Naive thymus-derived CD4-positive, alpha-beta T cell (primary cell): ENCODE results near the gene OR7G1. TPM values are rescaled to one million over a fixed set of nuclear protein-coding genes. Genes with fewer than 3 reads are reported as not detected.

ENCODE experiments used
- ATAC-seq: fragments of 150-1000 bp; cut with Tn5 transposase; 2 replicates; pipeline ENCODE4 v1.10.0; 2021; ENCODE audit warnings: mild to moderate bottlenecking, moderate library complexity
- CTCF ChIA-PET: fragments of 350-600 bp; sonication (Branson Sonifier 250); formaldehyde crosslinking; loops from one replicate; lab custom pipeline; 2021; ENCODE audit warnings: antibody characterized with exemption; lab: Charles Lee
- POLR2A ChIA-PET: fragments of 350-600 bp; sonication (Branson Sonifier 250); formaldehyde crosslinking; loops from one replicate; lab custom pipeline; 2021; ENCODE audit warnings: antibody characterized with exemption, inconsistent platforms; lab: Charles Lee
- DNase-seq, 9 donors: peaks; one replicate each; pipeline versions ENCODE4 v3.0.0 to v3.0.0-alpha.2; 2020 to 2022; ENCODE audit warnings: mixed read lengths in 1 of 9
- H3K27ac ChIP-seq: one replicate; pipeline ENCODE4 v1.7.0; 2013; ENCODE audit warnings: mild to moderate bottlenecking, low read depth, low read length, moderate library complexity
- H3K27me3 ChIP-seq, 2 donors: one replicate each; pipeline ENCODE4 v1.7.0; 2013; ENCODE audit warnings: low read length in 2 of 2, mild to moderate bottlenecking in 2 of 2, moderate library complexity in 2 of 2; ENCODE audit not compliant: control insufficient read depth in 2 of 2, insufficient read depth in 2 of 2
- H3K36me3 ChIP-seq, 3 experiments: 1 replicate in 2 of 3; 2 replicates in 1 of 3; pipeline ENCODE4 v1.7.0; 2013; ENCODE audit warnings: low read length in 3 of 3, mild to moderate bottlenecking in 3 of 3, moderate library complexity in 1 of 3; ENCODE audit not compliant: insufficient read depth in 3 of 3, control insufficient read depth in 2 of 3
- H3K4me1 ChIP-seq, 2 donors: one replicate each; pipeline ENCODE4 v1.7.0; 2013; ENCODE audit warnings: low read length in 2 of 2, mild to moderate bottlenecking in 2 of 2, moderate library complexity in 1 of 2; ENCODE audit not compliant: control insufficient read depth in 2 of 2, insufficient read depth in 2 of 2
- H3K4me3 ChIP-seq: 2 replicates; pipeline ENCODE4 v1.7.0; 2013; ENCODE audit warnings: mild to moderate bottlenecking, low read length
- H3K9me3 ChIP-seq, 3 experiments: 1 replicate in 2 of 3; 2 replicates in 1 of 3; pipeline ENCODE4 v1.7.0; 2013; ENCODE audit warnings: low read length in 3 of 3; ENCODE audit not compliant: control insufficient read depth in 2 of 3
- H3K27ac Mint-ChIP-seq, 9 donors: one replicate each; pipeline ENCODE4 v1.8.0; 2020 to 2022; ENCODE audit warnings: mixed read lengths in 9 of 9, mild to moderate bottlenecking in 8 of 9, moderate library complexity in 5 of 9, inconsistent platforms in 2 of 9
- H3K27me3 Mint-ChIP-seq, 5 donors: one replicate each; pipeline ENCODE4 v1.8.0; 2021 to 2022; ENCODE audit warnings: mixed read lengths in 5 of 5, mild to moderate bottlenecking in 1 of 5
- H3K36me3 Mint-ChIP-seq, 5 donors: one replicate each; pipeline ENCODE4 v1.8.0; 2020 to 2022; ENCODE audit warnings: mixed read lengths in 5 of 5, mild to moderate bottlenecking in 3 of 5, inconsistent platforms in 1 of 5
- H3K4me1 Mint-ChIP-seq, 7 donors: one replicate each; pipeline ENCODE4 v1.8.0; 2020 to 2022; ENCODE audit warnings: mixed read lengths in 7 of 7, mild to moderate bottlenecking in 3 of 7, inconsistent platforms in 1 of 7
- H3K4me3 Mint-ChIP-seq, 10 donors: one replicate each; pipeline ENCODE4 v1.8.0; 2020 to 2022; ENCODE audit warnings: mild to moderate bottlenecking in 10 of 10, mixed read lengths in 10 of 10, moderate library complexity in 6 of 10, inconsistent platforms in 2 of 10
- H3K9me3 Mint-ChIP-seq, 11 donors: one replicate each; pipeline ENCODE4 v1.8.0; 2020 to 2022; ENCODE audit warnings: mixed read lengths in 11 of 11, mild to moderate bottlenecking in 4 of 11, inconsistent platforms in 1 of 11, moderate library complexity in 1 of 11
- intact Hi-C, 2 donors: fragments of 100-400 bp; cut with micrococcal nuclease; formaldehyde crosslinking; loops; one replicate each; pipeline ENCODE4 v1.15.1; 2023
- polyA plus RNA-seq, 2 donors: library from polyadenylated mRNA; unstranded; fragments of 300-500 nt; fragmentation: Illumina TruSeq; gene quantifications; one replicate each; pipeline ENCODE4 v1.2.3, GENCODE V29; 2021
- total RNA-seq, 6 experiments: library from RNA in 5 of 6; stranded (reverse) in 5 of 6; gene quantifications; 1 replicate in 5 of 6; 2 replicates in 1 of 6; pipeline ENCODE4 v1.2.3 and lab custom pipeline; 2021 to 2026

OR7G1 gene
- total and polyA plus RNA-seq, 7 experiments from 2014 or later, result not detected

DNA sequence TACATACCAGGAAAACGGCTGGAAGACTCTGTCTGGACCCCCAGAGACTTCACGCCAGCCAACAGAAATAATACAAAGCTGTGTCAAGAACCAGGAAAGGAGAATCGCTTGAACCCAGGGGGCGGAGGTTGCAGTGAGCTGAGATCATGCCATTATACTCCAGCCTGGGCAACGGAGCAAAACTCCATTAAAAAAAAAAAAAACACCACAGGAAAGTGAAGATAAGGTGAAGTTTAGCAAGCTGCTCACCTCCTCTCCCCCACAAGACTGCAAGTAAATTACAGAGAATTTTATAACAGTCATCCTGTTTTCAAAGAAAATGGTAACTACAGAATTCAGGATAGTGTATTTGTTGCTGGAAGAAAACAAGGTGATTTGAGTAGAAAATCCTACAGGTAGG, 984 bp upstream of the OR7G1 start:
- intact Hi-C loops, result no loop called here
- Mint-ChIP-seq H3K4me1 (no peaks in the 10 kb centered on the region), H3K27me3 (peaks cover 0 to 38% (median 26%) of the 10 kb centered on the region in 5 donors), H3K27ac (no peak overlapping the region), H3K36me3 (no peaks in the 10 kb centered on the region), H3K9me3 (peaks cover 0 to 9% (median 0%) of the 10 kb centered on the region in 11 donors), H3K4me3 (no peak overlapping the region)
- ChIA-PET CTCF (no interaction called here), POLR2A (no interaction called here)
- Histone ChIP-seq H3K36me3 (no peaks in the 10 kb centered on the region), H3K9me3 (no peaks in the 10 kb centered on the region), H3K4me1 (no peaks in the 10 kb centered on the region), H3K27me3 (peaks cover 0 to 2% of the 10 kb centered on the region in 2 donors), H3K4me3 (no peak overlapping the region), H3K27ac (no peak overlapping the region)
- DNase-seq (no peak), ATAC-seq (no peak)

GRCh38 chr19:9109959-9110358, 5.6 kb downstream of the OR7G1 start:
- H3K36me3 ChIP-seq, result no peaks in the 10 kb centered on the region
- intact Hi-C loops, result no loop called here
- no peaks in the 10 kb centered on the region for H3K9me3 ChIP-seq
- ATAC-seq (no peak), DNase-seq (no peak)
- no peaks in the 10 kb centered on the region for H3K36me3 Mint-ChIP-seq
- H3K27ac ChIP-seq, result no peak overlapping the region
- H3K4me3 Mint-ChIP-seq, result no peak overlapping the region
- no peak overlapping the region for H3K27ac Mint-ChIP-seq
- H3K4me1 ChIP-seq, result no peaks in the 10 kb centered on the region
- H3K27me3 ChIP-seq, result no peaks in the 10 kb centered on the region
- H3K4me3 ChIP-seq, result no peak overlapping the region
- H3K9me3 Mint-ChIP-seq, result no peaks in the 10 kb centered on the region
- H3K27me3 Mint-ChIP-seq, result peaks cover 0 to 36% (median 25%) of the 10 kb centered on the region in 5 donors
- H3K4me1 Mint-ChIP-seq, result no peaks in the 10 kb centered on the region
- ChIA-PET CTCF (no interaction called here), POLR2A (no interaction called here)

DNA sequence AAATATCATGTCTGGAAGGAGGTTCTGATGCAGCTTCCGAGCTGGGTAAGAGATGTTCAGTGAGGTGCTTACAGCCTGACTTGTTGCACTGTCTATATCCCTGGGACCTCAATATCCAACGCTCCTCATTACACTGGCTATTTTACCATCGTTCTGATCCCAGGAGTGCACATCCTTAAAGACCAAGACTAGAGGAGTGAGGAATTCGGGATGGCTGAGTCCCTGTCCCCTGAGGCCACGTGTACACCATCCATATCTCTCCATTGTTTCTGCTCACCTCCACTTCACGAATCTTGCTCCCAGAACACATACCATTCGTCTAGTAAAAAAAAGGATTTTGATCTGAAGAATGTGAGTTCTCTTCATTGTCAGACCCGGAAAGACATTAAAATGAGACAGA, 8.2 kb downstream of the OR7G1 start, which contains the start of gene OR7G2:
Gene OR7G2, minus strand, starts transcription at position 101 of the 400 bp plus-strand sequence. CDS start 4,232 bp downstream, outside the sequence.
- H3K27me3 ChIP-seq, result no peaks in the 10 kb centered on the region
- H3K36me3 ChIP-seq, result no peaks in the 10 kb centered on the region
- CTCF ChIA-PET, result no interaction called here
- H3K4me3 ChIP-seq, result no peak within 1 kb of the TSS
- H3K36me3 Mint-ChIP-seq, result no peaks in the 10 kb centered on the region
- intact Hi-C loops, result no loop called here
- H3K27ac Mint-ChIP-seq, result no peak within 1 kb of the TSS
- ATAC-seq (no peak), DNase-seq (no peak)
- no peak within 1 kb of the TSS for H3K27ac ChIP-seq
- H3K4me1 Mint-ChIP-seq, result no peaks in the 10 kb centered on the region
- H3K9me3 Mint-ChIP-seq, result peaks cover 0 to 1% (median 0%) of the 10 kb centered on the region in 11 donors
- no peaks in the 10 kb centered on the region for H3K4me1 ChIP-seq
- H3K27me3 Mint-ChIP-seq, result peaks cover 0 to 37% (median 29%) of the 10 kb centered on the region in 5 donors
- POLR2A ChIA-PET, result no interaction called here
- H3K9me3 ChIP-seq, result no peaks in the 10 kb centered on the region
- no peak within 1 kb of the TSS for H3K4me3 Mint-ChIP-seq

DNA sequence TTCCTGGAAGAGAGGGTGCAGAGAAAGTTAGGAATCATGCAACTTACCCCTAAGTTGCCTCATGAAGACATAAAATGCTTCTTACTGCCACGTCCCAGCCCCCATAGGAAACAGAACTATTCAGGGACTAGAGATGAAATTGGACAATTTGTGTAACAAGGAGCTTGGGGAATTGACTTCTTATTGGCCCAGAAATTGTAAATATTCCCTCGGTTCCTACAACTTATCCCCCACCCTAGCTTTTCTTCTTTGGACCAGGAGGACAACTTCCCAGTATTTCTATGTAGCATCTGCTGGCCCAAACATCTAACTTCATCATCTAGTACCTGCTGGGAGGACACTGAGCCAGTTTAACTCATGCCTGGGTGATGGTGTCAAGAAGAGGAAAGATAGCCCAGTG, 28.8 kb downstream of the OR7G1 start, which contains the start of gene OR1M1:
Gene OR1M1, plus strand, starts transcription at position 301 of the 400 bp plus-strand sequence. CDS start 6,184 bp downstream, outside the sequence.
- Histone ChIP-seq H3K4me3 (no peak within 1 kb of the TSS), H3K9me3 (no peaks in the 10 kb centered on the region), H3K36me3 (no peaks in the 10 kb centered on the region), H3K4me1 (no peaks in the 10 kb centered on the region), H3K27ac (no peak within 1 kb of the TSS), H3K27me3 (no peaks in the 10 kb centered on the region)
- CTCF ChIA-PET, result no interaction called here
- POLR2A ChIA-PET, result no interaction called here
- peaks cover 0 to 30% (median 17%) of the 10 kb centered on the region in 5 donors for H3K27me3 Mint-ChIP-seq
- no peaks in the 10 kb centered on the region for H3K36me3 Mint-ChIP-seq
- DNase-seq (no peak), ATAC-seq (no peak)
- peaks cover 0 to 4% (median 0%) of the 10 kb centered on the region in 7 donors for H3K4me1 Mint-ChIP-seq
- H3K9me3 Mint-ChIP-seq, result peaks cover 0 to 3% (median 0%) of the 10 kb centered on the region in 11 donors
- no peak within 1 kb of the TSS for H3K4me3 Mint-ChIP-seq
- no peak within 1 kb of the TSS for H3K27ac Mint-ChIP-seq
- intact Hi-C loops, result no loop called here

GRCh38 chr19:9078651-9079050, 36.9 kb downstream of the OR7G1 start:
- CTCF ChIA-PET, result no interaction called here

GRCh38 chr19:9076901-9077300, 38.7 kb downstream of the OR7G1 start:
- H3K27me3 ChIP-seq, result no peaks in the 10 kb centered on the region
- no peak overlapping the region for H3K4me3 ChIP-seq
- intact Hi-C loops, result no loop called here
- Mint-ChIP-seq H3K36me3 (no peaks in the 10 kb centered on the region), H3K27me3 (no peaks in the 10 kb centered on the region), H3K4me1 (peaks cover 0 to 6% (median 0%) of the 10 kb centered on the region in 7 donors), H3K27ac (no peak overlapping the region), H3K4me3 (no peak overlapping the region), H3K9me3 (no peaks in the 10 kb centered on the region)
- no peak overlapping the region for H3K27ac ChIP-seq
- ChIA-PET POLR2A (no interaction called here), CTCF (no interaction called here)
- ATAC-seq (no peak), DNase-seq (no peak)
- no peaks in the 10 kb centered on the region for H3K9me3 ChIP-seq
- no peaks in the 10 kb centered on the region for H3K36me3 ChIP-seq
- no peaks in the 10 kb centered on the region for H3K4me1 ChIP-seq

More at GRCh38 chr19:9078651-9079050, 36.9 kb downstream of the OR7G1 start:
- POLR2A ChIA-PET, result no interaction called here
- Mint-ChIP-seq H3K4me3 (no peak overlapping the region), H3K27ac (no peak overlapping the region), H3K36me3 (no peaks in the 10 kb centered on the region), H3K9me3 (no peaks in the 10 kb centered on the region), H3K27me3 (no peaks in the 10 kb centered on the region), H3K4me1 (peaks cover 0 to 8% (median 0%) of the 10 kb centered on the region in 7 donors)
- DNase-seq, result no peak
- no peaks in the 10 kb centered on the region for H3K4me1 ChIP-seq
- intact Hi-C loops, result no loop called here
- no peaks in the 10 kb centered on the region for H3K27me3 ChIP-seq
- H3K36me3 ChIP-seq, result no peaks in the 10 kb centered on the region
- H3K9me3 ChIP-seq, result no peaks in the 10 kb centered on the region
- H3K27ac ChIP-seq, result no peak overlapping the region
- no peak for ATAC-seq
- no peak overlapping the region for H3K4me3 ChIP-seq
